Hematopoietic multipotent progenitor cell treated with erythropoietin and hydrocortisone succinate and interleukin-3 and kit ligand, for 17 days (in vitro differentiated cells): Measurements from ENCODE around the gene C10orf143.
"Not testable (repeated sequence)": the region's sequence is repeated elsewhere in the genome, so short reads cannot be mapped to it uniquely, and the experiment has no call there.

ENCODE experiments used
- DNase-seq: peaks from one replicate; pipeline ENCODE4 v3.0.0-alpha.2; 2015; ENCODE audit warnings: low spot score

C10orf143 gene

GRCh38 chr10:130110246-130111112 lies at the start of gene C10orf143:
Gene C10orf143, minus strand, starts transcription at chr10:130110830. Its CDS starts 58 bp downstream, at chr10:130110772.
- peak; percentile 98 for DNase-seq

DNA sequence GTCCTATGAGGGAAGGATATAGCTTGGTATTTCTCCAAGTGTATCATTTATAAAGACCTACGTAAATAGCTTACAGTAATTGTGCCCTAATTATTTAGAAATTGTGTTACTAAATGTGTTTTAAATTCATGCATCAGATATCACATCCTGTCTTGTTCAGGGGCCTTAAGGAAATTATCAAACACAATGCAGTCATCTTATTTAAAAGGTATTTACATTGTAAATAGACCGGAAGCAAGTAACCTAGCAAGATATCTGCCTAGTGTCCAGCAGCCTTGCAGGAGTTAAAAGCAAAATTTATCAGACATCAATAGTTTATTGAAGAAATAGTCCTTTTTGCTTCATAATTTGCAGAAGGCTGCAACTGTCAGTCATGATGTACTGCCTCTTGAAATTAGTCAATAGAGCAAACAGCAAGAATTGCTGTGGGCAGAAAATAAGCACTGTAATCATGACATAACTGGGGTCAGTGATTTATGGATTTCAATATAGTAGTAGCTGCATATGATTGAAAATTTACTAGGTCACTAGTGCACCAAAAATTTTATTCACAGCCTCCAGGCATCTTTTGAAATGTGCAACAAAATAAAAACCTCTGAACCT lies 48.7 kb upstream of the C10orf143 start:
- DNase-seq = no peak

DNA sequence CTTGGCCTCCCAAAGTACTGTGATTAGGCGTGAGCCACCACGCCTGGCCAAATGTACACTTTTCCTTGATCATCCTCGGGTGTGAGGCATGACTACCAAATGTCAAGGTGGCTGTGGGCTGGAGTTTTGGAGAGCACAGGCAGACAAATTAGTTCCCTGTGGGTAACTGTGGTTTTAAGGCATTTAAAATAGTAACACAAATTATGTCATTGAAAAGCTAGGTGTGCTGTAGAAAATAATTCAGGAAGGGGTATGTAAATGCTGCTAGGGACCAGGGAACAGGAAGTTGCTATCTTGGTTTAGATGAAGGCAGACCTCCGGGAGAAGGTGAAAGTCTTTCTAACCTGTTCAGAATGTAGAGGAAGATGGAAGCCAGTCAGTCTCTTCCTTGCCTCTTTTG lies 35.4 kb upstream of the C10orf143 start:
- DNase-seq = no peak

DNA sequence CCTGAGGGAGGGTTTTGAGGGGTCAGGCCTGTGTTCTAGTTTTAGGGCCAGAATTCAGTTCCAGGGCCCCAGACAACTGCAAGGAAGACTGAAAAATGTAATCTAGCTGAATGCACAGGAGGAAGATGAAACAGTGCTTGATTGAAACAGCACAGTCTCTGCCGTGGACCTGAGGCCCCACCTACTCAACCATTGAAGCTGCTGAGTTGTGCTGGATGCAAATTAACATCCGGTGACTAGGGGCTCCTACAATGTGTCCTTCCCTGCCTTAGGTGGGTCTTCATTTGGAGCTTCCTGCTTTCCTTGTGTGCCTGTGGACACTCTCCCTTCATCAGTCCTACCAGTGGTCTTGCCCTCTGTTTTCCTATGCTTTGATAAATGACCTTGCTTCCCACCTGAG lies 31.2 kb upstream of the C10orf143 start:
- DNase-seq = no peak

- no peak for DNase-seq
Measured at GRCh38 chr10:130141460-130141859, 30.8 kb upstream of the C10orf143 start.

DNA sequence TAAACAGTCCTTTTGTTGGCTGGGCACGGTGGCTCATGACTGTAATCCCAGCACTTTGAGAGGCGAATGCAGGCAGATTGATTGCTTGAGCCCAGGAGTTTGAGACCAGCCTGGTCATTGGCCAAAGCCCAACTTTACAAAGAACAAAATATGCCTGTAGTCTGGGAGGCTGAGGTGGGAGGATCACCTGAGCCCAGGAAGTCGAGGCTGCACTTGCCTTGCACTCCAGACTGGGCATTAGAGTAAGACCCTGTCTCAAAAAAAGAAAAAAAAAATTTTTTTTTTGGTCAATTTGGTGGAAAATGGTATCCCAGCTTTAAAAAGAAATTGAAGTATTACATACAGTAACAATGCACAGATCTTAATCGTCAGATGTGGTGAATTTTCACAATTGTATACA lies 30.4 kb upstream of the C10orf143 start:
- DNase-seq = no peak

- DNase-seq = no peak
Measured at GRCh38 chr10:130140425-130140824, 29.8 kb upstream of the C10orf143 start.

DNA sequence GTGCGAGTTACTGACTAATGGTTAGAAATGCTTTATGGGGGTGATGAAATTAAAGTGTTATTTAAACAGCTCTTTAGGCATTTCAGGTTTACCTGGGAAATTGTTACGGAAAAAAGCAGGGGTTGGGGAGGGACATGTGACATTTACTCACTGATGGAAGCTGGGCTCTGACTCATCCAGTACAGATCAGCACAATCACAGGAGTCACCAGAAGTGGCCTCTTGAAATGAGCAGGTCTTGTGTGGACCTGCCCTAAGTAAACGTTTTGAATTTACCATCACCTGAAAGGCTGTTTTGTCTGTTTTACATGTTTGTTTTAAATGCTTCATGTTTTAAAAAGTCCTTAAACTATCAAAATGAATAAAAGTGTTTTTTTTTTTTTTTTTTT lies 27.8 kb upstream of the C10orf143 start:
- DNase-seq = peak; percentile 50

- no peak for DNase-seq
Measured at GRCh38 chr10:130137659-130138478, 27.2 kb upstream of the C10orf143 start.

GRCh38 chr10:130137090-130137448 lies 26.4 kb upstream of the C10orf143 start:
- DNase-seq = peak; percentile 26

- DNase-seq = peak; percentile 84
Measured at GRCh38 chr10:130136226-130137089, 25.8 kb upstream of the C10orf143 start, which contains the start of gene GLRX3. Gene GLRX3, plus strand, starts transcription at chr10:130136391. Its CDS starts 30 bp downstream, at chr10:130136421.

DNA sequence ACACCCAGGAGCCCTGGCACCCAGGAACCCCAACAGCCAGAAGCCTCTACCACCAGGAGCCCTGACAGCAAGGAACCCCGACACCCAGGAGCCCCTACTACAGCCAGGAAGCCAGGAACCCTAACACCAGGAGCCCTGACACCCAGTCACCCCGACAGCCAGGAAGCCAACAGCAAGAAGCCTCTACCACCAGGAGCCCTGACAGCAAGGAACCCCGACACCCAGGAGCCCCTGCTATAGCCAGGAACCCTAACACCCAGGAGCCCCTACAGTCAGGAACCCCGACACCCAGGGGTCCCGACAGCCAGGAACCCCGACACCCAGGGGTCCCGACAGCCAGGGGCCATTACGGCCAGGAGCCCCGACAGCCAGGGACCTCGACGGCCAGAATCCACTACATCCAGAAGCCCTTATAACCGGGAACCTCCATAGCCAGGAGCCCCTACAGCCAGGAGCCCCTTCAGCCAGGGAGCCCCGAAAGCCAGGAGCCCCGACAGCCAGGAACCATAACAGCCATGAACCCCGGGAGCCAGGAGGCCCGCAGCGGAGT lies 25.1 kb upstream of the C10orf143 start:
- DNase-seq = no peak

- no peak for DNase-seq
Measured at GRCh38 chr10:130128922-130129321, 18.3 kb upstream of the C10orf143 start.

DNA sequence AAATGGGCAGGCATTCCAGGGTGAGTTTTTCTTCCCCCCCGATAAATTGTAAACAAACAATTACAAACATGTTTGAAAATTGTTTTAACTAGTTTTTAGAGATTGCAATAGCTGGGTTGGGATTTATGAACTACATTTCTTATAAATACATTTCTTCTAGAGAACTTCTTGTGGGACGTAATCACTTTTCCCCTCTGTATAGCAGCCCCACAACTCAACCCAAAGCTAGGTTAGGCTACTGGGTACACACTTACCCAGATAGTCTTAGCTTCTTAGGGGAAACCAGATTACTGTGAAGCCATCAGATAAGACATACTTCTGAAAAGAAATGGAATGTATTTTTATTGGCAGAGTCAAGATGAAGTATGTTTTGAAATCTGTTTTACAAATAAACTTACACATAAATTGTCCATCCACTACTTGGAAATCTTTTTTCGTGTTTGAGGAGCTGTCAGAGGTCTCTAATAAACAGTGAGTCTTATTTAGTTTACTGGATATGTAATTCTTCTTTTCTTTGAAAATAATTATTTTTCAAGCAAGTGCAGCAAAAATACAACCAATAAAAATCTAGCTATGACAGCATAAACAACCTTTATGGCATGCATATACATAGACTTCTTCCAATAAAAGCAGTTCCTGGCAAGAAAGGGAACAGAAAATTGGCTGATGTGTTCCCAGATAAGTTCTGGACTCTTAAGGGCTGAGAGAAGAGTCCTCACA lies 17.6 kb upstream of the C10orf143 start:
- DNase-seq = no peak

- peak; percentile 58 for DNase-seq
Measured at GRCh38 chr10:130127364-130128061, 16.9 kb upstream of the C10orf143 start.

- no peak for DNase-seq
Measured at GRCh38 chr10:130121486-130122079, 11.0 kb upstream of the C10orf143 start.

GRCh38 chr10:130117535-130117934 lies 6.9 kb upstream of the C10orf143 start:
- DNase-seq = not testable (repeated sequence)

GRCh38 chr10:130116942-130117341 lies 6.3 kb upstream of the C10orf143 start:
- not testable (repeated sequence) for DNase-seq

DNA sequence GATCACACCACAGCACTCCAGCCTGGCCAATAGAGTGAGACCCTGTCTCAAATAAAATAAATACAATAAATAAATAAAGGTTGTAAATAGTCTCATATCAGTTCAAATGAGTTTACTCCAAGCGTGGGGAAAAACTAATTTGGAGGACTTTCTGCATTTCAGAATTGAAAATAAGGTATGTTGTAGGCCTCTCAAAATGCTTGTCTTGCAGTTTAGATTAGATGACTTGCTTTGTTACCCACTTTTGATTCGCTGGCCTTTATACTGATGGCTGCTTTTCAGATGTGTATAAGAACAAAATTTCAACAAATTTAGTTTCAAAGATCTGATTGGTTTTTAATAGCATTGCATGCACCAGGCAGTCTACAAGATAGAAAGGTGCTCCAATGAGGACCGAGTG lies 2.2 kb upstream of the C10orf143 start:
- DNase-seq = no peak

DNA sequence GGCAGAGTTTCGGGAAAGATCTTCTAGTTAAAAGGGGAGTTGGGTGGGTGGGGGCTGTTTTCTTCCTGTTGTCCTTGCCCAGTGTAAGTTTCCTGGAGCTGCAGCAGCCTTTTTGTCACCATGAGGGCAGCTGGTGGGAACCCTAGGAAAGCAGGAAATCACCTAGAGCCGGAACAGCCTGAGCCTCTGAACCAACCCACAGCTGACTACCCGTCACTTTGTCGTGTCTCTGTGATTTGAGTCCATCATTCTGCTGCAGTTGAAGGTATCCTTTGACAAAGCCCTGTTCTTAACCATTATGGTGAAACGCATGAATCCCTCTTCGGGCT lies 1.2 kb upstream of the C10orf143 start:
- no peak for DNase-seq
